Measurements from ENCODE around the gene TFCP2. TPM values are rescaled to one million over a fixed set of nuclear protein-coding genes. Genes with fewer than 3 reads are reported as not detected.

The TFCP2 gene
- total RNA-seq, 2 experiments from 2014 or later: 9.4 to 11.7 TPM

DNA sequence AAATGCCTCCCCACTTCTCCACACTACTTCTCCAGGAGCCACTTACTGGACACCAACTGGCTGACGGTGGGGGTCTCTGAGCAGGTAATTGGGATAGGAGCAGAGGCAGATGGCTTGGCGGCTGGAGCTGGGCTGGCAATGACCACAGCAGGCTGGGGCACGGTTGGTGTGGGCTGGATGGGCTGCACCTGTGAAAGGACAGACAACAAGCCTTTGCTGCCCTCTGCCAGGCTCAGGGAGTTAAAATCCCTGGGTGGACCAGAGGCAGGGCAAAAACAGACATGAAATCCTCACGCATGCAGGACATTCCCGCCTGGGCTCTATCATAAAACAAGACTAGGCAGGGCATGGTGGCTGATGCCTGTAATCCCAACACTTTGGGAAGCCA lies 19.3 kb upstream of the TFCP2 start:
- H3K36me3 Mint-ChIP-seq (ENCODE audit: low read depth): peaks cover 45% of the 10 kb centered on the region
- POLR2A ChIA-PET: no interaction called here
- no peak overlapping the region for H3K27ac Mint-ChIP-seq
- ATAC-seq (ENCODE audit: poor library complexity) (no peak), DNase-seq (no peak)
- no peak overlapping the region for H3K4me3 Mint-ChIP-seq
- Histone ChIP-seq H3K27ac (ENCODE audit: low read depth in 1 of 2, low read length in 2 of 2) (no peak overlapping the region), H3K9me3 (ENCODE audit: control insufficient read depth in 1 of 2, insufficient read depth in 1 of 2, low read length in 2 of 2) (no peaks in the 10 kb centered on the region), H3K36me3 (ENCODE audit: insufficient read depth, low read length) (peaks cover 23% of the 10 kb centered on the region), H3K4me1 (ENCODE audit: insufficient read depth, low read length) (no peaks in the 10 kb centered on the region), H3K27me3 (ENCODE audit: control insufficient read depth in 1 of 2, insufficient read depth in 2 of 2, low read length in 2 of 2) (no peaks in the 10 kb centered on the region), H3K4me3 (ENCODE audit: low read length) (no peak overlapping the region)
- H3K9me3 Mint-ChIP-seq: no peaks in the 10 kb centered on the region
- TF ChIP-seq, protein P1, sequence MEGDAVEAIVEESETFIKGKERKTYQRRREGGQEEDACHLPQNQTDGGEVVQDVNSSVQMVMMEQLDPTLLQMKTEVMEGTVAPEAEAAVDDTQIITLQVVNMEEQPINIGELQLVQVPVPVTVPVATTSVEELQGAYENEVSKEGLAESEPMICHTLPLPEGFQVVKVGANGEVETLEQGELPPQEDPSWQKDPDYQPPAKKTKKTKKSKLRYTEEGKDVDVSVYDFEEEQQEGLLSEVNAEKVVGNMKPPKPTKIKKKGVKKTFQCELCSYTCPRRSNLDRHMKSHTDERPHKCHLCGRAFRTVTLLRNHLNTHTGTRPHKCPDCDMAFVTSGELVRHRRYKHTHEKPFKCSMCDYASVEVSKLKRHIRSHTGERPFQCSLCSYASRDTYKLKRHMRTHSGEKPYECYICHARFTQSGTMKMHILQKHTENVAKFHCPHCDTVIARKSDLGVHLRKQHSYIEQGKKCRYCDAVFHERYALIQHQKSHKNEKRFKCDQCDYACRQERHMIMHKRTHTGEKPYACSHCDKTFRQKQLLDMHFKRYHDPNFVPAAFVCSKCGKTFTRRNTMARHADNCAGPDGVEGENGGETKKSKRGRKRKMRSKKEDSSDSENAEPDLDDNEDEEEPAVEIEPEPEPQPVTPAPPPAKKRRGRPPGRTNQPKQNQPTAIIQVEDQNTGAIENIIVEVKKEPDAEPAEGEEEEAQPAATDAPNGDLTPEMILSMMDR (IDR thresholded peaks at IDR 0.05): no peak
- no peaks in the 10 kb centered on the region for H3K27me3 Mint-ChIP-seq
- no peaks in the 10 kb centered on the region for H3K4me1 Mint-ChIP-seq (ENCODE audit: low read depth)
- intact Hi-C loops (cut with DNase I, micrococcal nuclease): no loop called here
- CTCF ChIA-PET: no interaction called here

DNA sequence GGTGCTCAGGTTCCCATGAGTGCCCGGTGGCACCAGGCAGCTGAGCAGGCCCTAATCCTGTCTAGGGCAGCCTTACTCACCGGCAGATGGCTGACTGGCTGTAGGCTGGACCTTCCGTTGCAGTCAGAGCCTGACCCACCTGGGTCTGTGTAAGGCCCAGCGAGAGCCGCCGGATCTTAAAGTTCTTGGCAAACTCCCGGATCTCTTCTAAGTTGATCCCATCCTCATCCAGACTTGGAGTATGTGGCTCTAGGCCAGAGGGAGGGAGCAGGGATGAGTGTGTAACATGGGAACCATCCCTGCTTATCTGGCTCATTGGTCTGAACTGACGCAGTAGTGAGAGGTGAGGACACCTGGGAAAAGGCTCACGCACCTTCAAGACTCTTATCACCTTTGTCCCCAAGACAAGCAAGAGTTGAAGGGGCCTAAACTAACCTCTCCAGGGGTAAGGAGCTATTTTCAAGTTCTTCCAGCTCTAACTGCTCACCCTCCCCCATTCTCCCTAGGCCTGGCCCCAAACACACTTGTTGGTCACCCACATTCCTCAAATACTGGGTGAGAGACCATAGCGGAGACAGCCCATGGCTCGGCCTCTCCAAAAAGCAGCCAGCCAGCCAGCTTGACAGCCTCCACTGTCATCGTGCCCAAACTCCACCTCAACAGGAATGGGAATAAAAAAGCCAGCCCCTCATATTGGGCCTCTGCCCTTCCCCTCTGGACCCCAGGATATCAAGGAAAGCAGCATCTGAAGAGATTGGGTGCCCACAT lies 18.8 kb upstream of the TFCP2 start:
- Histone ChIP-seq H3K9me3 (ENCODE audit: control insufficient read depth in 1 of 2, insufficient read depth in 1 of 2, low read length in 2 of 2) (no peaks in the 10 kb centered on the region), H3K4me3 (ENCODE audit: low read length) (no peak overlapping the region), H3K4me1 (ENCODE audit: insufficient read depth, low read length) (no peaks in the 10 kb centered on the region), H3K36me3 (ENCODE audit: insufficient read depth, low read length) (peaks cover 23% of the 10 kb centered on the region), H3K27ac (ENCODE audit: low read depth in 1 of 2, low read length in 2 of 2) (no peak overlapping the region), H3K27me3 (ENCODE audit: control insufficient read depth in 1 of 2, insufficient read depth in 2 of 2, low read length in 2 of 2) (no peaks in the 10 kb centered on the region)
- Mint-ChIP-seq H3K4me3 (no peak overlapping the region), H3K4me1 (ENCODE audit: low read depth) (no peaks in the 10 kb centered on the region), H3K36me3 (ENCODE audit: low read depth) (peaks cover 44% of the 10 kb centered on the region), H3K9me3 (no peaks in the 10 kb centered on the region), H3K27me3 (no peaks in the 10 kb centered on the region), H3K27ac (no peak overlapping the region)
- DNase-seq: no peak
- ChIA-PET POLR2A (interaction anchor here (0.7 to 1.1 kb wide), 2 partner anchors 8 to 47 kb away, joined by 3 read pairs; partner anchors contain the start of gene DAZAP2), CTCF (no interaction called here)
- intact Hi-C loops (cut with DNase I, micrococcal nuclease): no loop called here
- no peak for ATAC-seq (ENCODE audit: poor library complexity)
- TF ChIP-seq, protein P1 (IDR thresholded peaks at IDR 0.05): no peak

DNA sequence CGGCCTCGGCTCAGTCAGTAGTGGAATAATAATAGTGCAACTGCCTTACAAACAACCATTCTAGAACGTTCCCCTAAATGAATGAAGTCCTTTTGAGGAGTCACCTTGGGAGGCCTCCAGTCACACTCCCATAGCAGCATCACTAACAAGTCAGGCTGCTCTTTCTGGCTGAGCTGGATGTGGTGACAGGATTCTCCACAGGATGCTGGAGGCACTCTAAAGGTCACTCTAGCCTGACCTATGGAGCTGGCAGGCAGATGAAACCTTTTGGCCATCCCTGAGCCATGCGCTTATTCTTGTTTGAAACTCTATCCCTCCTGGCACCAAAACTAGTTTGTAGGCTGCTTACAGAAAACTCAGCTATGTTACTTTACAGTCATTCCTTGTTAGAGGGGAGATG lies 17.9 kb upstream of the TFCP2 start:
- Mint-ChIP-seq H3K4me1 (ENCODE audit: low read depth) (no peaks in the 10 kb centered on the region), H3K4me3 (no peak overlapping the region), H3K9me3 (no peaks in the 10 kb centered on the region), H3K27ac (no peak overlapping the region), H3K27me3 (no peaks in the 10 kb centered on the region), H3K36me3 (ENCODE audit: low read depth) (peaks cover 39% of the 10 kb centered on the region)
- Histone ChIP-seq H3K4me1 (ENCODE audit: insufficient read depth, low read length) (no peaks in the 10 kb centered on the region), H3K9me3 (ENCODE audit: control insufficient read depth in 1 of 2, insufficient read depth in 1 of 2, low read length in 2 of 2) (no peaks in the 10 kb centered on the region), H3K27me3 (ENCODE audit: control insufficient read depth in 1 of 2, insufficient read depth in 2 of 2, low read length in 2 of 2) (no peaks in the 10 kb centered on the region), H3K4me3 (ENCODE audit: low read length) (no peak overlapping the region), H3K36me3 (ENCODE audit: insufficient read depth, low read length) (peaks cover 23% of the 10 kb centered on the region), H3K27ac (ENCODE audit: low read depth in 1 of 2, low read length in 2 of 2) (no peak overlapping the region)
- TF ChIP-seq, protein P1 (IDR thresholded peaks at IDR 0.05): no peak
- ChIA-PET POLR2A (interaction anchor here (0.7 to 1.1 kb wide), 2 partner anchors 9 to 48 kb away, joined by 3 read pairs; partner anchors contain the start of gene DAZAP2), CTCF (no interaction called here)
- DNase-seq (no peak), ATAC-seq (ENCODE audit: poor library complexity) (no peak)
- intact Hi-C loops (cut with DNase I, micrococcal nuclease): no loop called here
